Gastrocnemius medialis (tissue), 4 donors: ENCODE results near the gene PLCH1. TPM values are rescaled to one million over a fixed set of nuclear protein-coding genes. Genes with fewer than 3 reads are reported as not detected.
"Not testable (repeated sequence)": the region's sequence is repeated elsewhere in the genome, so short reads cannot be mapped to it uniquely, and the experiment has no call there.

Source experiments
- ATAC-seq, 2 donors: fragments of 150-250 bp; one replicate each; pipeline ENCODE4 v1.9.1; 2016
- DNase-seq, 2 donors: peaks; one replicate each; pipeline ENCODE4 v3.0.0-alpha.2; 2019
- H3K27ac ChIP-seq, 4 donors: fragments of 200-600 bp; sonication (generic); 1 replicate in 1 of 4; 2 replicates in 3 of 4; pipeline ENCODE4 v1.5.1; 2016 to 2018; ENCODE audit warnings: mild to moderate bottlenecking in 2 of 4, moderate library complexity in 1 of 4
- H3K27me3 ChIP-seq, 3 donors: fragments of 200-600 bp; sonication (generic) in 2 of 3; 1 replicate in 1 of 3; 2 replicates in 2 of 3; pipeline versions ENCODE4 v1.5.1 to v1.6.0; 2016 to 2019; ENCODE audit warnings: mild to moderate bottlenecking in 1 of 3, moderate library complexity in 1 of 3
- H3K36me3 ChIP-seq, 2 donors: fragments of 200-600 bp; sonication (generic) in 1 of 2; one replicate each; pipeline ENCODE4 v1.5.1; 2017 to 2018
- H3K4me1 ChIP-seq, 2 donors: fragments of 200-600 bp; sonication (generic) in 1 of 2; one replicate each; pipeline ENCODE4 v1.5.1; 2016 to 2017; ENCODE audit warnings: mild to moderate bottlenecking in 2 of 2
- H3K4me3 ChIP-seq, 4 donors: fragments of 200-600 bp; sonication (generic) in 3 of 4; 1 replicate in 1 of 4; 2 replicates in 3 of 4; pipeline ENCODE4 v1.5.1; 2016 to 2019; ENCODE audit warnings: mild to moderate bottlenecking in 2 of 4
- H3K9me3 ChIP-seq, 3 donors: fragments of 200-600 bp; sonication (generic) in 2 of 3; 1 replicate in 1 of 3; 2 replicates in 2 of 3; pipeline ENCODE4 v1.5.1; 2016 to 2019
- POLR2A ChIP-seq, 2 donors: fragments of 450-650 bp; IDR thresholded peaks; one replicate each; pipeline ENCODE4 v1.6.1; 2017; ENCODE audit warnings: antibody characterized with exemption in 2 of 2, mild to moderate bottlenecking in 2 of 2, moderate library complexity in 2 of 2
- in situ Hi-C, 4 donors: fragments of 200-750 bp; cut with MboI; loops; one replicate each; pipeline versions ENCODE4 v1.15.0 to v1.8.0; 2017; ENCODE audit warnings: low sequenced_read_pairs in 4 of 4
- intact Hi-C: fragments of 100-400 bp; cut with DNase I; formaldehyde crosslinking; loops from one replicate; pipeline ENCODE4 v1.15.1; 2023; ENCODE audit warnings: low total_unique reads
- total RNA-seq, 4 donors: library from RNA; depleted of rRNA; stranded (reverse); fragments of >200 nt; gene quantifications; one replicate each; pipeline versions ENCODE4 v1.1.0 to v1.2.3, GENCODE V29; 2016
- TF ChIP-seq, protein P1 (sequence below), 5 experiments: fragments of 450-650 bp in 3 of 5; fragments of 200-600 bp in 2 of 5; sonication (generic) in 2 of 5; IDR thresholded peaks in 4 of 5; conservative IDR thresholded peaks in 1 of 5; 1 replicate in 4 of 5; 2 replicates in 1 of 5; pipeline ENCODE4 v1.5.1; 2016 to 2019; ENCODE audit warnings: antibody characterized with exemption in 5 of 5, mild to moderate bottlenecking in 3 of 5, moderate library complexity in 3 of 5

PLCH1 gene
- total RNA-seq, 4 donors from 2014 or later = 0.07 to 0.33 (median 0.10) TPM; not detected in 1

GRCh38 chr3:155617346-155617925 is 127.4 kb downstream of the PLCH1 start:
- TF ChIP-seq, protein P1, sequence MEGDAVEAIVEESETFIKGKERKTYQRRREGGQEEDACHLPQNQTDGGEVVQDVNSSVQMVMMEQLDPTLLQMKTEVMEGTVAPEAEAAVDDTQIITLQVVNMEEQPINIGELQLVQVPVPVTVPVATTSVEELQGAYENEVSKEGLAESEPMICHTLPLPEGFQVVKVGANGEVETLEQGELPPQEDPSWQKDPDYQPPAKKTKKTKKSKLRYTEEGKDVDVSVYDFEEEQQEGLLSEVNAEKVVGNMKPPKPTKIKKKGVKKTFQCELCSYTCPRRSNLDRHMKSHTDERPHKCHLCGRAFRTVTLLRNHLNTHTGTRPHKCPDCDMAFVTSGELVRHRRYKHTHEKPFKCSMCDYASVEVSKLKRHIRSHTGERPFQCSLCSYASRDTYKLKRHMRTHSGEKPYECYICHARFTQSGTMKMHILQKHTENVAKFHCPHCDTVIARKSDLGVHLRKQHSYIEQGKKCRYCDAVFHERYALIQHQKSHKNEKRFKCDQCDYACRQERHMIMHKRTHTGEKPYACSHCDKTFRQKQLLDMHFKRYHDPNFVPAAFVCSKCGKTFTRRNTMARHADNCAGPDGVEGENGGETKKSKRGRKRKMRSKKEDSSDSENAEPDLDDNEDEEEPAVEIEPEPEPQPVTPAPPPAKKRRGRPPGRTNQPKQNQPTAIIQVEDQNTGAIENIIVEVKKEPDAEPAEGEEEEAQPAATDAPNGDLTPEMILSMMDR (IDR thresholded peaks at IDR 0.05 in 4 of 5, conservative IDR thresholded peaks at IDR 0.05 in 1 of 5) = no peak
- no peak for TF ChIP-seq POLR2A (IDR thresholded peaks at IDR 0.05)
- DNase-seq = no peak
- H3K4me1 ChIP-seq = no peaks in the 10 kb centered on the region
- no peaks in the 10 kb centered on the region for H3K9me3 ChIP-seq
- in situ Hi-C loops (no loop called here), intact Hi-C loops (no loop called here)
- ATAC-seq = no peak
- no peak overlapping the region for H3K27ac ChIP-seq
- no peak overlapping the region for H3K4me3 ChIP-seq
- no peaks in the 10 kb centered on the region for H3K27me3 ChIP-seq
- H3K36me3 ChIP-seq = no peaks in the 10 kb centered on the region

GRCh38 chr3:155615141-155615540 is 129.7 kb downstream of the PLCH1 start:
- in situ Hi-C loops, H3K9me3 ChIP-seq: not testable (repeated sequence)

DNA sequence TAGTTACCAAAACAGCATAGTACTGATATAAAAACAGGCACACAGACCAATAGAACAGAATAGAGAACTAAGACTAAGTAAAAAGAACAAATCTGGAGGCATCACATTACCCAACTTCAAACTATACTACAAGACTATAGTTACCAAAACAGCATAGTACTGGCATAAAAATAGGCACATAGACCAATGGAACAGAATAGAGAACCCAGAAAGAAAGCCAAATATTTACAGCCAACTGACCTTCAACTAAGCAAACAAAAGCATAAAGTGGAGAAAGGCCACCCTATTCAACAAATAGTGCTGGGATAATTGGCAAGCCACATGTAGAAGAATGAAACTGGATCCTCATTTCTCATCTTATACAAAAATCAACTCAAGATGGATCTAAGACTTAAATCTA is 130.5 kb downstream of the PLCH1 start:
- intact Hi-C loops = not testable (repeated sequence)

More at GRCh38 chr3:155615141-155615540, 129.7 kb downstream of the PLCH1 start:
- ATAC-seq, H3K4me3 ChIP-seq, DNase-seq, H3K27ac ChIP-seq, H3K36me3 ChIP-seq, intact Hi-C loops, H3K4me1 ChIP-seq, H3K27me3 ChIP-seq: not testable (repeated sequence)

DNA sequence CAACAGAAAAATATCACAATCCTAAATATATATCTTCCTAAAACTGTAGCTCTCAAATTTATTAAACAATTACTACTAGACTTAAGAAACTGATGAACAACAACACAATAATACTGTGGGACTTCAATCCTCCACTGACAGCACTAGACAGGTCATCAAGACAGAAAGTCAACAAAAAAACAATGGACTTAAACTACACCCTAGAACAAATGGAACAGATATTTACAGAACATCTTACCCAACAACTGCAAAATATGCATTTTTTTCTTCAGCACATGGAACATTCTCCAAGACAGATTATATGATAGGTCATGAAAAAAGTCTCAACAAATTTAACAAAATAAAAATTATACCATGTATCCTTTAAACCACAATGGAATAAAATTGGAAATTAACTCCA is 133.4 kb downstream of the PLCH1 start:
- in situ Hi-C loops (no loop called here), intact Hi-C loops (no loop called here)
- no peaks in the 10 kb centered on the region for H3K9me3 ChIP-seq
- no peaks in the 10 kb centered on the region for H3K36me3 ChIP-seq
- H3K27ac ChIP-seq = no peak overlapping the region
- no peaks in the 10 kb centered on the region for H3K27me3 ChIP-seq
- no peak overlapping the region for H3K4me3 ChIP-seq
- DNase-seq = no peak
- no peak for ATAC-seq
- TF ChIP-seq, protein P1 (IDR thresholded peaks at IDR 0.05 in 4 of 5, conservative IDR thresholded peaks at IDR 0.05 in 1 of 5) = no peak
- no peak for TF ChIP-seq POLR2A (IDR thresholded peaks at IDR 0.05)
- H3K4me1 ChIP-seq = no peaks in the 10 kb centered on the region

More for the DNA sequence above, 130.5 kb downstream of the PLCH1 start:
- in situ Hi-C loops, ATAC-seq, H3K27ac ChIP-seq, H3K27me3 ChIP-seq, H3K36me3 ChIP-seq, H3K4me1 ChIP-seq, H3K4me3 ChIP-seq, H3K9me3 ChIP-seq, DNase-seq: not testable (repeated sequence)

DNA sequence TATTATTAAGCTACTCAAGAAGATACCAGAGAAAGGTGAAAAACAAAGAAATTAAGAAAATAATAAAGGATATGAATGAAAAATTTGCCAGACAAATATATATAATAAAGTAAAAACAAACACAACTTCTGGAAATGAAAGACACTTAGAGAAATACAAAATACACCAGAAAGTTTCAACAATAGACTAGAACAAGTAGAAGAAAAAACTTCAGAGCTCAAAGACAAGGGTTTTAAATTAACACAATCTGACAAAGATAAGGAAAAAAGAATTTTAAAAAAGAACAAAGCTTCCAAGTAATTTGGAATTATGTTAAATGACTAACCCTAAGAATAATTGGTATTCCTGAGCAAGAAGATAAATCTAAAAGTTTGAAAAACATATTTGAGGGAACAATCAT is 135.3 kb downstream of the PLCH1 start:
- in situ Hi-C loops = no loop called here

More for the DNA sequence above, 135.3 kb downstream of the PLCH1 start:
- no peak overlapping the region for H3K4me3 ChIP-seq
- no peaks in the 10 kb centered on the region for H3K27me3 ChIP-seq
- no peaks in the 10 kb centered on the region for H3K9me3 ChIP-seq
- TF ChIP-seq POLR2A (IDR thresholded peaks at IDR 0.05) = no peak
- TF ChIP-seq, protein P1 (IDR thresholded peaks at IDR 0.05 in 4 of 5, conservative IDR thresholded peaks at IDR 0.05 in 1 of 5) = no peak
- H3K4me1 ChIP-seq = no peaks in the 10 kb centered on the region
- ATAC-seq = no peak
- H3K27ac ChIP-seq = no peak overlapping the region
- no peaks in the 10 kb centered on the region for H3K36me3 ChIP-seq
- DNase-seq = no peak
- intact Hi-C loops = no loop called here
